ENCODE data around the gene EXD1.
A peak's percentile ranks its signal among the peaks of the same experiment; 100 is the strongest.
"Not testable (repeated sequence)": the region's sequence is repeated elsewhere in the genome, so short reads cannot be mapped to it uniquely, and the experiment has no call there.

EXD1 gene

DNA sequence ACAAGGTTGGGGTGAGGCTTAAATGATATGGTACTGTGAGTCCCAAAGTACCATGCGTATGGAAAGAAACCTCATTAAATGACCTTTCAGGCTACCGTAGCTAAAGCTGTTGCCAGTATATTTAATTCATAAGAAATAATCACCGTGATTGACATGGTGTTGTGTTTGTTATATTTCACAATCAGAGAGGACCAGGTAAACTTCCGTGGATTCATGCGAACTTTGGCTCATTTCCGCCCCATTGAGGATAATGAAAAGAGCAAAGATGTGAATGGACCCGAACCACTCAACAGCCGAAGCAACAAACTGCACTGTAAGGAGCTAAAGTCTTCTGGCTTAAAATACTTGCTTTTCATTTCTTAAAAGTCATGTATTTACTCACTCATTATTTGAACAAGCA, 32.0 kb upstream of the EXD1 start:
- H3K4me3 ChIP-seq (replicated peaks; ENCODE audit: low read depth, low read length): no peak overlapping the region
- TF ChIP-seq, protein P1, sequence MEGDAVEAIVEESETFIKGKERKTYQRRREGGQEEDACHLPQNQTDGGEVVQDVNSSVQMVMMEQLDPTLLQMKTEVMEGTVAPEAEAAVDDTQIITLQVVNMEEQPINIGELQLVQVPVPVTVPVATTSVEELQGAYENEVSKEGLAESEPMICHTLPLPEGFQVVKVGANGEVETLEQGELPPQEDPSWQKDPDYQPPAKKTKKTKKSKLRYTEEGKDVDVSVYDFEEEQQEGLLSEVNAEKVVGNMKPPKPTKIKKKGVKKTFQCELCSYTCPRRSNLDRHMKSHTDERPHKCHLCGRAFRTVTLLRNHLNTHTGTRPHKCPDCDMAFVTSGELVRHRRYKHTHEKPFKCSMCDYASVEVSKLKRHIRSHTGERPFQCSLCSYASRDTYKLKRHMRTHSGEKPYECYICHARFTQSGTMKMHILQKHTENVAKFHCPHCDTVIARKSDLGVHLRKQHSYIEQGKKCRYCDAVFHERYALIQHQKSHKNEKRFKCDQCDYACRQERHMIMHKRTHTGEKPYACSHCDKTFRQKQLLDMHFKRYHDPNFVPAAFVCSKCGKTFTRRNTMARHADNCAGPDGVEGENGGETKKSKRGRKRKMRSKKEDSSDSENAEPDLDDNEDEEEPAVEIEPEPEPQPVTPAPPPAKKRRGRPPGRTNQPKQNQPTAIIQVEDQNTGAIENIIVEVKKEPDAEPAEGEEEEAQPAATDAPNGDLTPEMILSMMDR (IDR thresholded peaks at IDR 0.05; ENCODE audit: low read length, missing control alignments): no peak
- no peak for DNase-seq (ENCODE audit: low read depth)

DNA sequence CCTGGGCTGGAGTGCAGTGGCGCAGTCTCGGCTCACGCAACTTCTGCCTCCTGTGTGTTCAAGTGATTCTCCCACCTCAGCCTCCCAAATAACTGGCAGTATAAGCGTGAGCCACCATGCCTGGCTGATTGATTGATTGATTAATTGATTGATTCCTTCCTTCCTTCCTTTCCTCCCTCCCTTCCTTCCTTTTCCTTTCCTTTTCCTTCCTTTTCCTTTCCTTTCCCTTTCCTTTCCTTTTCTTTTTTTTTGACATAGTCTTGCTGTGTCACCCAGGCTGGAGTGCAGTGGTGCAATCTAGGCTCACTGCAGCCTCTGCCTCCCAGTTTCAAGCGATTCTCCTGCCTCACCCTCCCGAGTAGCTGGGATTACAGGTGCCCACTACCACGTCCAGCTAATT, 30.4 kb upstream of the EXD1 start:
- not testable (repeated sequence) for DNase-seq (ENCODE audit: low read depth); H3K4me3 ChIP-seq (replicated peaks; ENCODE audit: low read depth, low read length)

DNA sequence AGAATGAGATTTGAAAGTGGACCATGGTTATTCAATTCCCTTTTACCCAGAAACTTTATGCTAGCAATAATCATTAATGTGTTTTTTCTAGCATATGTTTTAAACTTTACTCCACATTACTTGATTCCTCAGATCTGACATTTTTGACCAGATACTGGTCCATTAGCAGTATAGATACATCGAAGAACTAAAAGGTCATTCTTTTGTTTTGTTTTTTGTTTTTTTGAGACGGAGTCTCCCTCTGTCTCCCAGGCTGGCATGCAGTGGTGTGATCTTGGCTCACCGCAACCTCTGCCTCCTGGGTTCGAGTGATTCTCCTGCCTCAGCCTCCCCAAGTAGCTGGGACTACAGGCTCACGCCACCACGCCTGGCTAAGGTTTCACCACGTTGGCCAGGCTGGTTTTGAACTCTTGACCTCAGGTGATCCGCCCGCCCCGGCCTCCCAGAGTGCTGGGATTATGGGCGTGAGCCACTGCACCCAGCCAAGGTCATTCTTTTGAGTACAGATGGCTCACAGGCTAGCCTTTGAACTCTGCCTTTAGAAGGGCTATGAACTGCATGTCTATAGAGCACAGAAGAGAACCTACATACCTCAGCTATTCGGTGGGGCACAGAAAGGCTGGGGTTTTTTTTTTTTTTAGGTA, 29.1 kb upstream of the EXD1 start:
- no peak for DNase-seq (ENCODE audit: low read depth)
- H3K4me3 ChIP-seq (replicated peaks; ENCODE audit: low read depth, low read length): no peak overlapping the region
- TF ChIP-seq, protein P1 (IDR thresholded peaks at IDR 0.05; ENCODE audit: low read length, missing control alignments): no peak

DNA sequence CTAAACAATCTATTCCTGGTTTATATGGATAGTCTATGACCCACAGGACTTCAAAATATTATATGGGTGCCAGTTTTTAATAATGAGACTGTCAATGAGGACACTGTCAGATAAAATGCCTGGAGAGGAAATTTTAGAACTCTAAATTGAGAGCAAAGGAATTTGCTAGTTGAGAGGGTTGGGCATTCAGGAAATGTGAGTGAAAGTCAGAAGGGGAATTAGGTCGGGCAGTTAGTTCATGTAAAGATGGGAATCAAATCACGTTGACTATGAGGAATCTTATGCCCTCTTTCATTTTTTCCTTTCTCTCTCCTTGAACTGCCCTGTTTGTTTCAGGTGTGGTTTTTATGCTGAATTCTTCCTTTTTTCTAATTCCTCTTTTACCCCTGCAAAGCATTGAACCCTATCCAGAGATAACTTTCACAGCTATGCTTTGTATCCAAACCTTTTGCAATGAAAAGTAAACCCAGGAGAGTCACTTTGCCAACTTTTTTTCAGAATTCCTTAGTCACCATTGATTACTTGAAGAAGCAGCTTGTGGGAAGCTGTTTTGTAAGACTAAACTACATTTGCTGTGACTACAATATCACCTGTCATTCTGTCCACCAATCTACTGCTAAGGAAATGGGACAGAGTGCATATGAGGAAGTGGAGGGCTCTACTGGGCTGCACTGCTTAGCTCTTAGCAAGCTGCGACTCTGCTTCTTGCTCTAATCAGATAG, 28.4 kb upstream of the EXD1 start:
- TF ChIP-seq, protein P1 (IDR thresholded peaks at IDR 0.05; ENCODE audit: low read length, missing control alignments): no peak
- DNase-seq (ENCODE audit: low read depth): peak; percentile 55
- no peak overlapping the region for H3K4me3 ChIP-seq (replicated peaks; ENCODE audit: low read depth, low read length)

DNA sequence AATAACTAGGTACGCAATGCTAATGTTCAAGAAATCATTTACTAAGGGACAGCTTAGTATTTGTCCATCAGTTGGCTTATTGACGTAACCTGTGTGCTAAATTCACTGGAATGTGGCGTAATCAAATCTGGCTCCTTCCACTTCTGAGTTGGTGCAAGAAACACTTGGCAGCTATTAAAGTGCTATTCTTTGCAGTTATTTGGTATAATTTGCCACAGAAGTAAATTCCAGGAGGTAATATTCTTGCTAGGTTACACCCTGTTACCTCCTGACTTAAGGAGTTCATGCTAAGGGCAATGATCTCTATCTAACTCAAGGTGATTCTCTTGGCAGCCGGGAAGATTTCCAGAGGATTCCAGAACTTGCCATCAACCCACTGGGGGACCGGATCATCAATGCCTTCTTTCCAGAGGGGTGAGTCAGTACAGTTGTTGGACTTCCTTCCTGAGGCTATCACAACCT, 26.1 kb upstream of the EXD1 start:
- no peak overlapping the region for H3K4me3 ChIP-seq (replicated peaks; ENCODE audit: low read depth, low read length)
- peak; percentile 56 for DNase-seq (ENCODE audit: low read depth)
- TF ChIP-seq, protein P1 (IDR thresholded peaks at IDR 0.05; ENCODE audit: low read length, missing control alignments): no peak

DNA sequence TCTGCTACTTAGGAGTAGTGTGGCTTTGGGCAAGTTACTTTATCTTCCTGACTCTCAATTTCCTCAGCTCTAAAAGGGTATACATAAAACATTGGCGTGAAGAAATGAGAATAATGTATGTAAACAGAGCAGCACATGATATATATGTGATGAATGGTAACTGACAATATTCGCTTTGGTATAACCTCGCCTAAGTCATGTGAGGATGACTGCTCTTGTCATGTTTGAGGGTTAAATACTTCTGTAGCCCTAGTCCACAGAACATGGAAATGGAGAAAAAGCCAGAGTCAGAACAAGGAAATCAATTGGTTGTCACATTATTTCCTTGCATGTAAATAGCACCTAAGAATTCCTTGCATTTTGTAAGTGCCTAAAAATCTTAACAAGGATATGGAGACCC, 25.5 kb upstream of the EXD1 start:
- no peak for DNase-seq (ENCODE audit: low read depth)
- TF ChIP-seq, protein P1 (IDR thresholded peaks at IDR 0.05; ENCODE audit: low read length, missing control alignments): no peak
- H3K4me3 ChIP-seq (replicated peaks; ENCODE audit: low read depth, low read length): no peak overlapping the region

DNA sequence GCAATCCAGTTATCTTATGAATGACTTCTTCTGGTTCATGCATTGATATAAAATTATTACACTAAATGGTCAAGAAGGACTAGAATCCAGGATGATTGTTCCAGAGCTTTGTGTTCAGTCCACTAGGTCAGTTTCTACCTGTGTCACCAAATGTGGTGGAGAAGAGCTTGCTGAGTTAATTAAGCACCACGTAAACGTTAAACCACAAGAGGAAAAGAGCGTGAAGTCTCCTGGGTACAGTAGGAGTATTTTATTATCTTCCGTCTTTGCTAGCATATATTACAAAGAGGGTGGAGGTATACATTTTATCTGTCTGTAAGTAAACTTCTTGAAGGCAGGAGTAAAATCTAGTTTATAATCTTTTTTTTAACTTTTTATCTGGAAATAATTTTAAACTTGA, 24.0 kb upstream of the EXD1 start:
- DNase-seq (ENCODE audit: low read depth): no peak
- TF ChIP-seq, protein P1 (IDR thresholded peaks at IDR 0.05; ENCODE audit: low read length, missing control alignments): no peak
- no peak overlapping the region for H3K4me3 ChIP-seq (replicated peaks; ENCODE audit: low read depth, low read length)

Measured in fibroblast of pulmonary artery (primary cell).